Keratinocyte (primary cell): ENCODE results near the gene PRSS33. TPM values are rescaled to one million over a fixed set of nuclear protein-coding genes. Genes with fewer than 3 reads are reported as not detected.

Source experiments
- DNase-seq: peaks from one replicate; pipeline ENCODE4 v3.0.0-alpha.2; 2011; ENCODE audit warnings: low read depth, missing footprints, low spot score
- FAIRE-seq: peaks from 2 replicates; lab custom pipeline; 2011; peaks lifted over from hg19 to GRCh38; lab: Jason Lieb, UNC
- H2AFZ ChIP-seq: 2 replicates; pipeline ENCODE4 v1.6.0; 2012; ENCODE audit warnings: low read length, control low read depth, inconsistent platforms; ENCODE audit not compliant: control insufficient read depth
- H3K27ac ChIP-seq: 2 replicates; pipeline ENCODE4 v1.5.1; 2011; ENCODE audit warnings: low read length; ENCODE audit not compliant: control insufficient read depth, insufficient read depth
- H3K27me3 ChIP-seq: 3 replicates; pipeline ENCODE4 v1.6.0; 2011; ENCODE audit warnings: low read length; ENCODE audit not compliant: control insufficient read depth, insufficient read depth; ENCODE audit errors: extremely low read depth
- H3K36me3 ChIP-seq, 2 experiments: 2 replicates in 1 of 2; 3 replicates in 1 of 2; pipeline ENCODE4 v1.5.1; 2011; ENCODE audit warnings: low read length in 2 of 2, mild to moderate bottlenecking in 1 of 2; ENCODE audit not compliant: control insufficient read depth in 2 of 2, insufficient read depth in 2 of 2; ENCODE audit errors: extremely low read depth in 1 of 2
- H3K4me1 ChIP-seq: 3 replicates; pipeline ENCODE4 v1.5.1; 2011; ENCODE audit warnings: low read length; ENCODE audit not compliant: control insufficient read depth, insufficient read depth; ENCODE audit errors: extremely low read depth
- H3K4me2 ChIP-seq: 3 replicates; pipeline ENCODE4 v1.6.0; 2011; ENCODE audit warnings: low read depth, low read length; ENCODE audit not compliant: control insufficient read depth, insufficient read depth; ENCODE audit errors: extremely low read depth
- H3K4me3 ChIP-seq, 3 experiments: fragments of 200-600 bp in 1 of 3; sonication (generic) in 1 of 3; 2 replicates in 2 of 3; 3 replicates in 1 of 3; pipeline ENCODE4 v1.5.1; 2011 to 2016; ENCODE audit warnings: low read length in 3 of 3, mild to moderate bottlenecking in 3 of 3, control low read depth in 2 of 3, inconsistent platforms in 1 of 3, low read depth in 1 of 3, mixed read lengths in 1 of 3, mixed run types in 1 of 3, moderate library complexity in 1 of 3; ENCODE audit not compliant: control insufficient read depth in 2 of 3, insufficient read depth in 2 of 3; ENCODE audit errors: extremely low read depth in 1 of 3
- H3K79me2 ChIP-seq: 2 replicates; pipeline ENCODE4 v1.6.0; 2012; ENCODE audit warnings: low read length; ENCODE audit not compliant: control insufficient read depth, insufficient read depth
- H3K9ac ChIP-seq: 3 replicates; pipeline ENCODE4 v1.6.0; 2011; ENCODE audit warnings: low read length; ENCODE audit not compliant: control insufficient read depth, insufficient read depth; ENCODE audit errors: extremely low read depth
- H3K9me1 ChIP-seq: 3 replicates; pipeline ENCODE4 v1.6.0; 2011; ENCODE audit warnings: low read length; ENCODE audit not compliant: control insufficient read depth, insufficient read depth; ENCODE audit errors: extremely low read depth
- H3K9me3 ChIP-seq: 2 replicates; pipeline ENCODE4 v1.5.1; 2012; ENCODE audit warnings: low read depth, low read length; ENCODE audit not compliant: control insufficient read depth
- H4K20me1 ChIP-seq: 3 replicates; pipeline ENCODE4 v1.6.0; 2011; ENCODE audit warnings: low read length; ENCODE audit not compliant: control insufficient read depth, insufficient read depth; ENCODE audit errors: extremely low read depth
- EZH2 ChIP-seq: IDR thresholded peaks from one replicate; pipeline ENCODE4 v1.6.1; 2012; ENCODE audit warnings: inconsistent platforms, mild to moderate bottlenecking, low read length, moderate library complexity
- dilution Hi-C: fragments of 300-500 bp; cut with MboI; formaldehyde crosslinking; loops from one replicate; pipeline ENCODE4 v1.7.0; 2020; ENCODE audit warnings: low sequenced_read_pairs; ENCODE audit not compliant: extremely low pct_ligation_motif_present
- polyA plus RNA-seq, 5 experiments: library from polyadenylated mRNA; depleted of rRNA in 3 of 5; stranded (reverse) in 3 of 5; stranded (forward) in 1 of 5; unstranded in 1 of 5; fragments of >200 nt; gene quantifications; 1 replicate in 1 of 5; 2 replicates in 3 of 5; 3 replicates in 1 of 5; pipeline versions ENCODE4 v1.2.1 to v1.2.3, GENCODE V29; 2011 to 2012; ENCODE audit warnings: missing spikeins in 2 of 5, low read depth in 1 of 5, low replicate concordance in 1 of 5
- TF ChIP-seq, protein P1 (sequence below), 3 experiments: IDR thresholded peaks in 1 of 3; conservative IDR thresholded peaks in 1 of 3; optimal IDR thresholded peaks in 1 of 3; 2 replicates in 2 of 3; 3 replicates in 1 of 3; pipeline versions ENCODE3 to v1.5.1; 2011; ENCODE audit warnings: low read length in 3 of 3, mild to moderate bottlenecking in 3 of 3, moderate library complexity in 2 of 3, control low read depth in 1 of 3, inconsistent platforms in 1 of 3; ENCODE audit not compliant: insufficient read depth in 2 of 3; ENCODE audit errors: extremely low read depth in 1 of 3

Gene PRSS33
- polyA plus RNA-seq, 1 donor (not counting 4 experiments of a cell fraction or from before 2014, with no cell fraction given), result not detected

DNA sequence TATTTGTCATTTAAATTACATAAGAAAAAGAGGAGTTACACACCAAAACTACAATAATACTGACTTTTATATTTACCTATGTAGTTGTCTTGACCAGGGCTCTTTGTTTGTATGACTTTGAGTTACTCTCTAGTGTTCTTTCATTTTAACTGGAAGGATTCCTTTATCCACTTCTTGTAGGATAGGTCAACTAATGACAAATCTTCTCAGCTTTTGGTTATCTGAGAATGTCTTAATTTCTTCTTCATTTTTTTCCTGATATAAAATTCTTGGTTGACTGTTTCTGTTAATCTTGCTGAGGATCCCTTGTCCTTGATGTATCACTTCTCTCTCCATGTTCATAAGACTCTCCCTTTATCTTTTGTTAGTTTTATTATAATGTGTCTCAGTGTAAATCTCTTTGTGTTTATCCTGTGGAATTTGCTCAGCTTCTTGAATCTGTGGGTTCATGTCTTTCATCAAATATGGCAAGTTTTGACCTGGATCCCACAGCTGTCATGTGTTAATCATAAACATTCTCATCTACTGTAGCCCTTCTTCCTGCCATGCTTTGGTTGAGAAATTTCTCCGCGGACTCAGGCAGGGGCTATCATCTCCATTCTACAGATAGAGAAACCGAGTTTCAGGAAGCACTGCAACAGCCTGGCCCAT lies 16.3 kb upstream of the PRSS33 start:
- FAIRE-seq, result no peak
- H3K27me3 ChIP-seq, result peaks cover 6% of the 10 kb centered on the region
- no peak for TF ChIP-seq EZH2
- TF ChIP-seq, protein P1, sequence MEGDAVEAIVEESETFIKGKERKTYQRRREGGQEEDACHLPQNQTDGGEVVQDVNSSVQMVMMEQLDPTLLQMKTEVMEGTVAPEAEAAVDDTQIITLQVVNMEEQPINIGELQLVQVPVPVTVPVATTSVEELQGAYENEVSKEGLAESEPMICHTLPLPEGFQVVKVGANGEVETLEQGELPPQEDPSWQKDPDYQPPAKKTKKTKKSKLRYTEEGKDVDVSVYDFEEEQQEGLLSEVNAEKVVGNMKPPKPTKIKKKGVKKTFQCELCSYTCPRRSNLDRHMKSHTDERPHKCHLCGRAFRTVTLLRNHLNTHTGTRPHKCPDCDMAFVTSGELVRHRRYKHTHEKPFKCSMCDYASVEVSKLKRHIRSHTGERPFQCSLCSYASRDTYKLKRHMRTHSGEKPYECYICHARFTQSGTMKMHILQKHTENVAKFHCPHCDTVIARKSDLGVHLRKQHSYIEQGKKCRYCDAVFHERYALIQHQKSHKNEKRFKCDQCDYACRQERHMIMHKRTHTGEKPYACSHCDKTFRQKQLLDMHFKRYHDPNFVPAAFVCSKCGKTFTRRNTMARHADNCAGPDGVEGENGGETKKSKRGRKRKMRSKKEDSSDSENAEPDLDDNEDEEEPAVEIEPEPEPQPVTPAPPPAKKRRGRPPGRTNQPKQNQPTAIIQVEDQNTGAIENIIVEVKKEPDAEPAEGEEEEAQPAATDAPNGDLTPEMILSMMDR (optimal IDR thresholded peaks at IDR 0.05 in 1 of 3, IDR thresholded peaks at IDR 0.05 in 1 of 3, conservative IDR thresholded peaks at IDR 0.05 in 1 of 3; ENCODE audit: extremely low read depth in 1 of 3, insufficient read depth in 2 of 3, low read length in 3 of 3), result no peak
- no peaks in the 10 kb centered on the region for H3K36me3 ChIP-seq
- H3K9me3 ChIP-seq, result peaks cover 10% of the 10 kb centered on the region
- no peak overlapping the region for H3K27ac ChIP-seq
- no peaks in the 10 kb centered on the region for H3K4me1 ChIP-seq
- H3K9ac ChIP-seq, result no peak overlapping the region
- H3K4me2 ChIP-seq, result no peak overlapping the region
- no peak overlapping the region for H3K4me3 ChIP-seq
- no peak overlapping the region for H2AFZ ChIP-seq
- no peaks in the 10 kb centered on the region for H3K9me1 ChIP-seq
- no peak for DNase-seq
- no peaks in the 10 kb centered on the region for H4K20me1 ChIP-seq
- no peaks in the 10 kb centered on the region for H3K79me2 ChIP-seq
- dilution Hi-C loops, result no loop called here

DNA sequence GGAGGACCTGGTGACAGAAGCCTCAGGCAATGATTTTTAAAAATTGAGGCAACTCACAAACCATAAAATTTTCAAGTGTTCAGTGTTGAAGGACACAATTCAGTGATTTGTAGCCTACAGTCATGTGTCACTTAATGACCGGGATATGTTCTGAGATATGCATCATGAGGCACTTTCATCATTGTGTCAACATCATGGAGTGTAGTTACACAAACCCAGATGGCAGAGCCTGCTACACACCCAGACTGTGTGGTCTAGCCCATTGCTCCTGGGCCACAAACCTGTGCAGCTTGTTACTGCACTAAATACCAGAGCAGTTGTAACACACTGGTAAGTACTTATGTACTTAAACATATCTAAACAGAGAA lies 12.5 kb upstream of the PRSS33 start:
- Histone ChIP-seq H3K4me2 (no peak overlapping the region), H4K20me1 (no peaks in the 10 kb centered on the region), H3K9ac (no peak overlapping the region), H3K27ac (no peak overlapping the region), H3K27me3 (no peaks in the 10 kb centered on the region), H3K36me3 (no peaks in the 10 kb centered on the region), H3K9me1 (no peaks in the 10 kb centered on the region), H3K4me1 (peaks cover 9% of the 10 kb centered on the region), H3K4me3 (no peak overlapping the region), H3K9me3 (peaks cover 9% of the 10 kb centered on the region), H2AFZ (no peak overlapping the region), H3K79me2 (no peaks in the 10 kb centered on the region)
- TF ChIP-seq, protein P1 (optimal IDR thresholded peaks at IDR 0.05 in 1 of 3, IDR thresholded peaks at IDR 0.05 in 1 of 3, conservative IDR thresholded peaks at IDR 0.05 in 1 of 3; ENCODE audit: extremely low read depth in 1 of 3, insufficient read depth in 2 of 3, low read length in 3 of 3), result no peak
- TF ChIP-seq EZH2, result no peak
- FAIRE-seq (no peak), DNase-seq (no peak)
- dilution Hi-C loops, result no loop called here
